ENCODE data around the gene GSC2.
"Not testable (repeated sequence)": the region's sequence is repeated elsewhere in the genome, so short reads cannot be mapped to it uniquely, and the experiment has no call there.

The GSC2 gene

GRCh38 chr22:19164425-19164824, 14.3 kb upstream of the GSC2 start:
- H3K4me3 ChIP-seq (ENCODE audit: low read depth, low read length): no peak overlapping the region
- TF ChIP-seq CTCF (IDR thresholded peaks at IDR 0.05; ENCODE audit: low read depth, low read length): no peak

- not testable (repeated sequence) for H3K4me3 ChIP-seq (ENCODE audit: low read depth, low read length)
These were observed 8.6 kb upstream of the GSC2 start for GRCh38 chr22:19158649-19159048.

- H3K4me3 ChIP-seq (ENCODE audit: low read depth, low read length): not testable (repeated sequence)
These were observed 6.0 kb upstream of the GSC2 start for GRCh38 chr22:19156109-19156508.

DNA sequence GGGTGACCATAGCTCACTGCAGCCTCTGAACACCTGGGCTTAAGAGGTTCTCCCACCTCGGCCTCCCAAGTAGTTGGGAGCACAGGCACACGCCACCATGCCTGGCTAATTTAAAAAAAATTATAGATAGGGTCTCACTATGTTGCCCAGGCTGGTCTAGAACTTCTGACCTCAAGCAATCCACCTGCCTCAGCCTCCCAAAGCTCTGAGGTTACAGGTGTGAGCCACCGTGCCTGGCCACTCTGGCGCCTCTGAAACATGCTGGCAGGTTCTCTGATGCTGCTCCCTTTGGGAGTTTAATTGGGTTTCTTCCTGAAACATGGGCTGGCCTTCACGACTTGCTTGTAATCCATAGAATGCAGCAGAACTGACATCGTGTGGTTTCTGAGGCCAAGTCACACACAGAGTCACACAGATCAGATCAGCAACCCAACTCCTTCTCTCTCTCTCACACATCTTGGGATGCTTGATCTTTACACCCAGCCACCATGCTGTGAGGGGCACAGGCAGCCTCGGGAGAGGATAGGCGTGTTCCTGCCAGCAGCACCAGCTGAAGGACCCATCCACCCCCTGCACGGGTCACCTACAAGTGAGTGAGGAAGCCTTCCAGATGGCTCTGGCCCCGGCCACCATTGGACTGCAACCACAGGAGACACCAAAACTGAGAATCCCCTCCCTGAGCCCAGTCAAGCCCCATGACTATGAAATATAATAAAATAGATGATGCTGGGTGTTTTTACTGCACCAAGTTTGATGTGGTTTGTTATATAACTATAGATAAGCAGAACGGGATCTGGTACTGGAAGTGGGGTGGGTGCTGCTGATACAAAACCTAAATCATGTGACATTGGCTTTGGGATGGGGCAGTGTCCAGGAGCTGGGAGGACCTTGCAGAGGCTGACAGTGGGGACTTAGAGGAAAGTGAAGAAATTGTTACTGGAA, 3.1 kb upstream of the GSC2 start:
- no peak overlapping the region for H3K4me3 ChIP-seq (ENCODE audit: low read depth, low read length)
- no peak for TF ChIP-seq CTCF (IDR thresholded peaks at IDR 0.05; ENCODE audit: low read depth, low read length)

GRCh38 chr22:19151329-19152191, 1.5 kb upstream of the GSC2 start:
- no peak for TF ChIP-seq CTCF (IDR thresholded peaks at IDR 0.05; ENCODE audit: low read depth, low read length)
- no peak overlapping the region for H3K4me3 ChIP-seq (ENCODE audit: low read depth, low read length)

DNA sequence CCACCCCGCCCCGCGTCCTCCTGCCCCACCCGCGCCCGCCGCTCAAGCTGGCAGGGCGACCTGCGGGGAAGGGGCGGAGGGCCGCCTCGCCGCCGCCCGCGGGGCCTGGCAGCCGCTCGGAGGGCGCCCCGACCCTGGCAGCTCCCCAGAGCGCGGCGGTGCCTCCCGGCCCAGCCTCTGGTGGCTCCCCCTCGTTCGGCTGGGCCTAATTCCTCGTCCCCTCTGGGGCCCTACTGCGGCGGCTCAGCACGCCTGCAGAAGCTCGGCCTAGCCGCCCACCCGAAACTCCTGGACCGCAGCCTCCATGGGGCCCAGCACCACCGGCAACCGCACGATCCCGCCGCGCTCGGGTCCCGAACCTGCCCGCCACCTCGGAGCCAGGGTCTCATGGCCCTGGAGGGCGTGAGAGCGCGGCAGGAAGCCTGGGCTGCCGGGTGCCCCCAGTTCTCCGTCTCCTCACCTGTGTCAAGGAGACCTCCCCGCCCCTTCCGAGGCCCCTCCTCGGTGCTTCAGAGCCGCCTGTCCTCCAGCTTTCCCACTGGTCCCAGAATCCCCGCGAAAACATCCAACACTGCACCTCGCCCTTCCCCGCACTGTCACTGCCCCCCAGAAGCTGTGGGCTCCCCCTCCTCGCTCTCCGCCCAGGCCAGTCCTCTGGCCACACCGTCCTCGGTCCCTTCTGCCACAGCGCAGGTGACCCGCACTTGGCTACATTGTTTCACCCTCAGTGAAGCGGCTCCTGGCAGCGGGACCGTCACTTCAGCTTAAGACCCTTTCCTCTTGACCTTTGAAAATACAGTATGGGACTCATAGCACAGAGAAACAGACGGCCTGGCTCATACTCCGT, 613 bp upstream of the GSC2 start:
- TF ChIP-seq CTCF (IDR thresholded peaks at IDR 0.05; ENCODE audit: low read depth, low read length): no peak
- no peak overlapping the region for H3K4me3 ChIP-seq (ENCODE audit: low read depth, low read length)

DNA sequence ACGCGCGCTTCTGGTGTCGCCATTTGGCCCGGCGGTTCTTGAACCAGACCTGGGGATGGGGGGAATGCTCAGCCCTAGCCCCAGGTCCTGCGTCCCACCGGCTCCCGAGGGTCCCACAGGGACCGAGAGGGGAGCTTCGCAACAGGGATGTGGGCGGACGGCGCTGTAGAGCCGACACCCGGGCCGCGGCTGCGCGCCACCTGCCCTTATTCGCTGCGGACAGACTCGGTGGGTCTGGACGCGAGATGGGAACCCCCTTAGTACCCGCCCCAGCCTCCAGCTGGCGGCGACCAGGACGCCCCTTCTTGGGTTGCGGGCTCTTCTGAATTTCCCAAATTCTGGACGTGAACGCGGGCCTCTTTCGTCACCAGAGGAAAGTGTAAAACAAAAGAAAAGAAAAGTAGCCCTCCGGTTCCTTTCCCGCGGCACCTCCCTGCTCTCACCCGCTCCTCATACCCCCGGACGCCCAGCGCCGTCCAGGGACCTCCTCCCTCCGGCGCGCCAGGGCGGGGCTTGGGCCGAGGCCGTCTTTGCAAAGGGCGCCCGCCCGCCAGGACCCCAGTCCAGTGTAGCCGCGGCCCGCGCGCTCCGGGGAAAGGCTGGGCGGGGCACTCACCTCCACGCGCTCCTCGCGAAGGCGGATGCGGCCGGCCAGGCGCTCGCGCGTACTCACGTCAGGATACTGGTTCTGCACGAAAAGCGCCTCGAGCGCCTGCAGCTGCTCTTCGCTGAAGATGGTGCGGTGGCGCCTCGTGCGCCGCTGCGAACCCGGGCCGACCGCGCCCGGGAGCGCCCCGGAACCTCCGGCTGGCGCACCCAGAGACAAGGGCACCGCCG, 827 bp downstream of the GSC2 start:
- H3K4me3 ChIP-seq (ENCODE audit: low read depth, low read length): no peak overlapping the region
- no peak for TF ChIP-seq CTCF (IDR thresholded peaks at IDR 0.05; ENCODE audit: low read depth, low read length)
